DLD1 (cell line): ENCODE results near the gene SHPK.
"Not testable (repeated sequence)": the region's sequence is repeated elsewhere in the genome, so short reads cannot be mapped to it uniquely, and the experiment has no call there.

ENCODE experiments used
- in situ Hi-C: cut with HindIII; loops from 2 replicates; pipeline ENCODE4 v1.10.0; 2017; ENCODE audit warnings: low sequenced_read_pairs

The SHPK gene

DNA sequence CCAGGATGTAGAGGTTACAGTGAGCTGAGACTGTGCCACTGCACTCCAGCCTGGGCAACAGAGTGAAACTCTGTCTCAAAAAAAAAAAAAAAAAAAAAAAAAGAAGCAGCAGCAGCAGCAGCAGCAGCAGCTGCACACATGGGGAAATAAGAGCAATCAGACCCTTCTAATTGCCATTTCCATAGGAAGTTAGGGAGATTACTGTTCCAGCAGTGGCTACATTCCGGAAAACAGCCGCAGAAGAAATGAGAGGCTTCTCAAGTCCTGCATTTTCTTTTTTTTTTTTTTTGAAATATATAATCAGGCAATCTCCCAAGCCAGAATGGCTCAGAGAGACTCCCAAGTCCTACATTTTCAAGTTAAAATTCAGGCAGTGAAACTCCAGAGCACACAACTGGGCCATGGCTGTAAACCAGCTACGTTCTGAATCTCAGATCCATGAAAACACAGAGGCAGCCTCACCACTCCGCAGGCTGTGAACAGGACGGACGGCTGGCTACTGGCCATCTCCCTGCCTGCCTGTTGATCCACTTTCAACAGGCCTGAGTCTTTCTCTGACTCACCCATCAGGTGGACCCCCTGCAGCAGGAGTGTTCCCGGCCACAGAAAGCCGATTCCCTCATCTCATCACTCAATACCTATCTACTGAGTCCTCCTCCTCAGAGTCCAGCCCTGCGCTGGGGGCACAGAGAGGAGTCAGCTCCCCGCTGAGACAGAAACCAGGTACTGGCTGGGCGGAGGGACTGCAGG, 41.8 kb downstream of the SHPK start:
- in situ Hi-C loops: no loop called here

DNA sequence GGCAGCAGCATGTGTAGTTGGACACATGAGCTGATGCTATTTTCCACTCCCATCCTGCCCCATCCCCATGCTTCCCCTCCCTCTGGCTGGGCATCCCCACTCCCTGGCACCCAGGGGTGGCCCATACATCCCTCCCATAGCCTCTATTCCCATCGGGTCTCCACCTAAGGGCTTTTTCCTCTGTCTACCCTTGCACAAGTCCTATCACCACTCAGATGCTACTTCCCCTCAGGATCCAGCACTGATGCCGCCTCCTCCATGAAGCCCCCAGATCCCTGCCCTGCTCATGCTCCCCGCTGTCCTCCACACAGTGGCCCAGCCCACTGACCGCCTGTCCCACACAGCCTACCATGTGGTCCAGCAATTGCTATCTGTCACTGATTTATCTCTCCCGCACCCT, 42.7 kb downstream of the SHPK start:
- in situ Hi-C loops: no loop called here

DNA sequence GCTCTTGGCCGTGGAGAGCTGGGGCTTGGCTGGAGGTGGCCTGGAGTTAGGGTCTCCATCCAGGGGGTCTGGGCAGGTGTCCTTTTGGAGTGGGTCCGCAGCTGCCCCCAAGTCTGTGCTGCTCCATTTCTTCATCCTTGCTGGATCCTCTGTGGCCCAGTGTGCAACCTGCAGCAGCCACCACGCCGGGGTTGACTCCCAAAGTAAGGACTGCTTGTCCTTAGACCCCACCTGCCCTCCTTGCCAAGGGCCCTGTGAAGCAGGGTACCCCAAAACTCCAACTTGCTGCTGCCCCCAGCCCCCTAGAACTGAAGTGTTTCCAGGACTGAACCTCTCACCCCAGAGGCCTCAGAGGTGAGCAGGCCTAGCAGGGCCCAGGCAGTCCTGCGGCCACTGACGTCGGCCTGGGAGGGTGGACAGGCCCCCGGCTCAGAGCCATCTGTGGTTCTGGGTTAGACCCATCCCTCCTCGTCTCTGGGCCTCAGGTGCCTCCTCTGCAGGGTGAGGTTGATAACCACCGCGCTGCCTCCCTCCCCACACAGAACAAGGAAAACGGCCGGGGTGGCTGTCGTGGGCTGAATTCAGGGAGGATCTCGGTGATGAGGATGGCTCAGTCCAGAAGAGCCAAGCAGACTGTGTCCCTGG, 43.7 kb downstream of the SHPK start:
- in situ Hi-C loops: no loop called here

DNA sequence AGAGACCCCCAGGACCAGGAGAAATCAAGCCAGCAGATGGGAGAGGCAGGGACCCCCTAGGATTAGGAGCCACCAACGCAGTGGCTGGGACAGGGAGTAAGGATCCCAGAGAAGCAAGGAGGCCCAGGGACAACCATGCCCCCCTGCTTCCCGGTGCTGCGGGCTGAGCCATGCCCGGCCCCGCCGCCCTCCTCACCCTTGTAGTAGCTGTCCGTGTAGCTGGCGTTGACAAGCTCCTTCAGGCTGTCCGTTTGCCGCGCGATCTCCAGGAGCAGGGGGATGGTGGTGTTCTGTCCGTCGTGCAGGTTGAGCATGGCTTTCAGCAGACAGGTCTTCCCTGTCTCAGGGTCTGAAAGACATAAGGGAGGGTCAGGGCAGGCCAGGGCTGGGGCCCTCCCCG, 45.3 kb downstream of the SHPK start:
- in situ Hi-C loops: no loop called here

DNA sequence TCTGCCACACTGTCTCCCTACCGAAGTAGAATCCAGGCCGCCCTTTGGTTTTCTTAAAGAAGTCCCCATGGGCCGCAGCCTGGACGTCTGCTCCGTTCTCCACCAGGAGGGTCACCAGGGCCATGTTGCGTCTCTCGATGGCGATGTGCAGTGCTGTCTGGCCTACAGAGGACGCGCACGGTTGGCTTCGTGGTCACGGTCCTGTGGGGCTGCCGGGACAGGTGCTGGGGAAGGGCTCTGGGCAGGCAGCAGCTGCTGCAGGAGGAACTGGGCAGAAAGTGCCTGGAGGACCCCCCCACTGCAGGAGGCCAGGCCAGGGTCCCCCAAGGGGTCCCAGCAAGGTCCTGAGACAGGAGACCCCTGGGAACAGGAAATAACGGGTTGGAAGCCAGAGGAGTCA, 45.8 kb downstream of the SHPK start:
- in situ Hi-C loops: no loop called here

DNA sequence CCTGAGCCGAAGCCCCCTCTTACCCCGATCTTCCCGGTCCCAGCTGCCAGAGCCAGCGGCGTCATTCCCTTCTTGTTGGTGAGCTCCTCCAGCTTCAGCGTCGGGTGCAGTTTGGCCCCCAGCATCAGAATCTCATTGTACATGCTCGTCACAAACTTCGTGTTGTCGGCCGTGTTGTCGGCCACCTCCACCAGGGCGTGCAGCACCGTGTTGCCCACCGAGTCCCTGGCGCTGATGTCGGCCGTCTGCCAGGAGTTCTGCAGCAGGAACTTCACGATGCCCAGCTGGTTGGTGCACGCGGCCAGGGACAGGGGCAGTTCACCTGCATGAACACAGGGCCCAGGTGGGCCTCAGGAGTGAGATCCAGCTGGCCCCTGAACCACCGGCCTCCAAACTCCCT, 46.3 kb downstream of the SHPK start:
- in situ Hi-C loops: no loop called here

DNA sequence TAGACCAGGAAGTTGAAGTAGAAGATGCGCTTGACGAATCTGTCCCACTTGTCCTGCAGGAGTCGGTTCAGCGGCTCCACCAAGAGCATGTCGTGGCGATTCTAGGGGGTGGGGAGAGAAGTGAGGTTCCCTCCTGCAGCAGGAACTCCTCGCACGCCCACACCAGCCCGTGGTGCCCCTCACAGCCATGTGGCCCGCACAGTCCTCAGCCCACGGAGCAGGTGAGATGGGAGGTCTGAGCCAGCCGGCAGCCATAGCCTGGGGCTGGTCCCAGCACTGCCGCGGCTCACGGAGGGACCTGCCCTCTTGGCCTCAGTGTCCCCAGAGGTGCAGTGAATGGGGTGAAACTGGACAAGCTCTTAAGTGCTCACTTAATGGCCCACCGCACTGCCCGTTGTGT, 50.2 kb downstream of the SHPK start:
- in situ Hi-C loops: no loop called here

DNA sequence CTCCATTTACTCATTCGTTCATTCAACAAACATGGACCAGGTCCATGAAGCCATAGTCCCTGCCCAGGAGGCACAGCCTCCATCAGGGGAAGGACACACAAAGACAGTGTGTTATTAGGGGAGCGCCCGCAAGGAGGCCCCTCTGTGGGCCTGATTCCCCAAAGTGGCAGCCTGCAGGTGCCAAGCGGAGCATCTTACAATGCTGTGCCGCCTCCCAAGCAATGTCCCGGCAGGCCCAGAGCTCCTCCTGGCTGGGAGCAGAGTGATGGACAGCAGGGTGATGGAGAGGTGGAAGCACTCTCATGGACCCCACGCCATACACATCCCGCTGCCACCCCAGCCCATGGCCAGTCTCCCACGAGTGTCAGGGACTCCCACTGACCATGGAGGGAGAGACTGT, 52.6 kb downstream of the SHPK start:
- in situ Hi-C loops: no loop called here

DNA sequence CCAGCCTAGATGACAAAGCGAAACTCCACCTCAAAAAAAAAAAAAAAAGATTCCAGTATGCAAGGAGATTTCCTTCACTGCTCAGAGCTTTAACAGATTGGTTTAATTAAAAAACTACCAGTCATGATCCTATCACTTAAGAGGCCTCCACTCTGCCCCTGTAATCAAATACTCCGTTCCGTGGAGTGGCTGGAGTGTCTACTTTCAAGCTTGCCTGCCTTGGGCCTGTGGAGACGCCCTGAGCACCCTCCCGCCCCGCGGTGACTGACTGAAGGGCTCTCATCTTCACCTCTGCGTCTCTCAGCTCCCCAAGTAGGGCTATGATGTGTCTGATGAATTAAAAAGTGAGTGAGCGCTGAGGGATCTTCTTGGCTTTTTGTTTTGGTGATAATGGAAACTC, 53.1 kb downstream of the SHPK start:
- in situ Hi-C loops: no loop called here

DNA sequence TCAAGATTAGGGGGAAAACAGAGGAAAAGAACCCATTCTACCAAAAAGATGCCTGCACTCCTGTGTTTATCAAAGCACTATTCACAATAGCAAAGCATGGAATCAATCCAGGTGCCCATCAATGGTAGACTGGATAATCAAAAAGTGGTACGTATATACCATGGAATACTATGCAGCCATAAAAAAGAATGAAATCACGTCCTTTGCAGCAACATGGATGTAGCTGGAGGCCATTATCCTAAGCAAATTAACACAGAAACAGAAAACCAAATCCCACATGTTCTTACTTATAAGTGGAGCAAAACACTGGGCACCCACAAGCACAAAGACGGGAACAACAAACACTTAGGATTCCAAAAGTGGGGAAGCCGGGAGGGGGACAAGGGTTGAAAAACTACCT, 57.4 kb downstream of the SHPK start:
- in situ Hi-C loops: not testable (repeated sequence)

DNA sequence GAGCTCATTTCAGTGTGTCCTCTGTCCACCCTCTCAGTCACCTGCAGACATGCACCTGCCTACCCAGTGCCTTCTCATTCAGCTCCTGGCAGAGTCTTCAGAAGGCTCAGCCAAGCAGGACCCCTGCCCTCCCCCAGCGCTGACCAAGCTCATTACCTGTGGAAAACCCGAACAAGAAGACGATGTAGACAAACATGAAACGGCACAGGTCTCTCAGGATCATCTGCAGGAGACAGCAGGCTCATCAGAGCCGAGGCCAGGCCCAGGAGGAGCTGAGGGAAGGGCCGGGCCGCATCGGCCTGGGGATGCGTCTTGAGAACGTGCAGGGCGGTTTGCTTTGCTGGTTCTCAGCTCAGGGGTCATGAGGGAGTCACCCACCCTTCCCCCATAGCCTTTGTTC, 59.1 kb downstream of the SHPK start:
- in situ Hi-C loops: no loop called here

DNA sequence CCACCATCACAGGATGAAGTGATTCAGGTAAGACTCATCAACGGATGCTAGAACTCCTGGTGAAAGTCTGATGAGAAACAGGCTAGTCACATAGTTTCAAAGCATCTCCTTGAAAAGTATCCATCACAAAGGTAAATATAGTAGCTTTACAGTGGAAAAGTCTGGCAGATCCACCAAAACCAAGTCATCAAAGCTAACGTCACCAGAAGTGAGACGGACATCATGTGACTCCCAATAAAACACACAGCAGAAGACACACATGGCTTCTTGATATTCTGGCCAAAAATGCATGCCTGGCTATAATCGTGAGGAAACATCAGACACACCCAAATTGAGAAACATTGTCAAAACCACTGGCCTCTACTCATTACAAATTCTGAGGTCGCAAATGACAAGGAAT, 60.5 kb downstream of the SHPK start:
- in situ Hi-C loops: no loop called here

DNA sequence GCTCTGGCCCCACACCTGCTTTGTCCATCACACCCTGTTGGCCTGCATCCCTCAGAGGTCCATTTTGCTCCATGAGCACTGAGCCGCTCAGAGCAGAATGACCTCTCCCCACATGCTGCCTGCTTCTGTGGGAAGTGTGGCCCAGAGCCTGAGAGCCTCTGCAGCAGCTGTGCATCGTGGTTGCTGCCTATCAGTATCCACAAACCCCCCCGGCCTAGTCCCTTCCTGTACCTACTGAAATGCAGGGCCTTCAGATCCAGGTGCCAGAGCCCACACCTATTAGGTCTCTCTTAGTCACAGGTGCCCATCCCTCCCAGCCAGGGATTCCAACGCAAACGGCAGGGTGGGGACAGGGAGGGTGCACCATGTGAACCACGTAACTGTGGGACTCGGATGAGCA, 61.8 kb downstream of the SHPK start:
- in situ Hi-C loops: no loop called here

DNA sequence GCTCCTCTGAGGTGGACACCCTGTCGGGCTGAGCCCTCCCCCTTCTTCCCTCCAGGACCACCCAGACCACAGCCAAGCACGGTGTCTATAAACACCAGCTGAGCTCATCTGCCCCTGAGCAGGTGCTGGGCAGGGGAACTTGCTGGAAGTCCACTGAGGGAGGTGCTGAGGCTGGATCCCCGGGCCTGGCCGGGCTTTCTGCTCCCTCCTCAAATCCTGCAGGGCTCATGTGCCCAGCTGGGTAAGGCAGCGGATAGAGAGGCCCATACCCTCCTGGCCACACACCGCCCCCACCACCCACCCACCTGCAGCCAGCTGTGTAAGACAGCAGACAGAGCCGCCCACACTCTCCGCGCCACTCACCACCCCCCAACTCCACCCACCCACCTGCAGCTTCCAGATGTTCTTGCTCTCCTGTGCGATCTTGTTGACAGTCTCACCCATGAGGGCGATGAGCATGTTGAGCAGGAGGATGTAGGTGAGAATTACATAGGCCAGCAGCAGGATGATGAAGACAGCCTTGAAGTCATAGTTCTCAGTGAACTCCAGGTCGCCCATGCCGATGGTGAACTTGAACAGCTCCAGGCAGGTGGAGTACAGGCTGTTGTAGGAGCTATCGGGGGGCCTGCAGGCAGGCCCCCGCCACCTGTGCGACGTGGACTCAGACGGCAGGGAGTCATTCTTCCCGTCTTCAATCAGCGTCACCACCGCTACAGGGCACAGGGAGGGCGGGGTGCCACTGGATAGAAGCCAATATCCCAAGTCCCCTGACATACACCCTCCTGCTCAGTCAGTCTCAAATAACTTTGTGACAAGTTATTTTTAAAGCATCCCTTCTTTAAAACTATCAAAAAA, 62.6 kb downstream of the SHPK start:
- in situ Hi-C loops: no loop called here

DNA sequence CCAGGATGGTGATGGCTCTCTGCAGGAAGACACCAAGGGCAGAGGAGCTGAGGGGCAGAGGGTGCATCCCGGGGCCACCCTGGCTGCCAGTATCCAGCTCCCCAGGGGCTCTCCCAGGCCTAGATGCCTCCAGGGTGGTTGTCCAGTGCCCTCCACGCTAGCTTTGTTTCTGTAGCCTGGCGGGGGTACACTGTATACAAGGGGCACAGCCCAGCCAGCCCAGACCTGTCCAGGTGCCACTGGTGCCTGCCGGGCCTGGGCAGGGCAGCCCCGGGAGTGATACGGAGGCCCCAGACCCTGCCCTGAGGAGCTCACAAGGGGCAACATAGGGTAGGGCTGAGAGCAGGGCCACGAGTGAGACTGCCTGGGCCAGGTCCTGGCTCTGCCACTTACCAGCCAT, 63.8 kb downstream of the SHPK start:
- in situ Hi-C loops: no loop called here

DNA sequence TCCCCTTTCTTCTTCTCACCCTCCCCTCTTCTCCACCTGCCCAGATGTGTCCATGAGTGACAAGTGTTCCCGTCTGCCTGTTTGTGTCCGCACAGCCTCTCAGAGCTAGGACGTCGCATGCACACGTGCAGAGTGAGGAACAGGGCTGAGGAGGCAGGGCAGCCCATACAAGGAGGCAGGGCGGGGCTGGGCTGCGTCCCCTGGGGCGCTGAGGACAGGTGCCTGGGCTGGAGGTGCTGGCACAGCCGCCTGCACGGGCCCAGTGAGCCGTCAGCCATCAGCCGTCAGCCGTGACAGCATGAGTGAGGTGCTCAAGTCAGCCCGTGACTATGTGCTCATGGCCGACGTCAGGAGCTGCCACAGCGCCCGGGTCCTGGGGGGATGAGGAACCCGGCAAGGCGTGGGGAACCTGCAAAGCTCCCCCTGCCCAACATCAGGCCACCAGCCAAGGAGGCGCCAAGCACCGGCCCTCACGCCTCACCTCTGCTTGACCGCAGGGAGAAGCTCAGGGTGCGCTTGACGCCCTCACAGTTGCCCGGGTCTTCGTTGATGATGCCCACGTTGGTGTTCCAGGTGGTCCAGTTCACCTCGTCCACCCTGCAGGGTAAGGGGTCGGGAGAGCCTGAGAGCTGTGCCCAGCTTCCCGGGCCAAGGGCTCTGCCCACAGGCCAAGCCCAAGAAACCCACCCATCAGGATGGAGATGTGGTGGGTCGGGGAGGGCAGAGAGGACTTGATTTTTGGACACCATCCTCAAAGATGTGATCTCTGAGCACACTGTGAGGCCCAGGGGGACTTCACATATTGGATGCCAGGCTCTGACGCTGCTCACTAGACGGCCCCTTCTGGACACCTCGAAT, 64.8 kb downstream of the SHPK start:
- in situ Hi-C loops: no loop called here

DNA sequence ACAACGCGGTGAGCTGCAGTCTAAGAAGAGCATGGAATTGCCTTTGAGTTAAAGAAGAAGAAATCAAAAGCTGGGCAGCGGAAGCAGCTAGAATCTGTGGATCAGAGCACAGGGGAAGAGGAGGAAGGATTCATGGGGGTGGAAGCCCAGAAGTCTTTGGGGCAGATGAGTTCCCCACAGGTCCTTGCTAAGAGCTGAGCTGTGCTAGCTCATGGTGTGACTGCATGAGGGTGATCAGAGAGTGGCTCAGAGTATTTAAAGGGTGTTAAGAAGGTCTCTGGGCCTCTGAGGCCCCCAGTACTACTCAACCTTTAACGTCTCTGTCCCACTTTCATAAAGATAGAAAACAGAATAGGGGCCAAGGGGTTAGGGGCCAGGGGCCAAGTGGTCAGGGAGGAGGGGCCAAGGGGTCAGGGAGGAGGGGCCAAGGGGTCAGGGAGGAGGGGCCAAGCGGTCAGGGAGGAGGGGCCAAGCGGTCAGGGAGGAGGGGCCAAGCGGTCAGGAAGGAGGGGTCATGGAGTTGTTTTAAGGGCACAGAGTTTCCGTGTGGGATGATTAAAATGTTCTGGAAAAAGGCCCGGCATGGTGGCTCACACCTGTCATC, 66.4 kb downstream of the SHPK start:
- in situ Hi-C loops: no loop called here

DNA sequence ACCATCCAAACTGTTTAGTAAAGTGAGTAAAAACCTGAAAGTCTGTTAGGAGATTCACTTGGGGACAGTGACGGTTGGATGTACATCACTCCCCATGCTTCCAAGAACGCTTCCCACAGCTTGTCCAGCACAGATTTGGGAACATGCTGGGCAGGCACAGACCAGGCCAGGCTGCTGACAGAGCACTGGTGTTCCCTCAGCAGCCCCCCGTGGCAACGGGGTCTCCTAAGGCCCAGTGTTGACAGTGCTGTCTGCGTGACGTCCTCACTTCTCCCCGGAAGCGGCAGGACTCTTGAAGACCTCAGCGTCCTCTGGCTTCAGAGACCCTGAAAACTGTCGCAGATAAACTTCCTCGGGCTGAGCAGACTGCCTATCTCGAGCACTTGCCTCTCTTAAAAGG, 69.5 kb downstream of the SHPK start:
- in situ Hi-C loops: no loop called here

DNA sequence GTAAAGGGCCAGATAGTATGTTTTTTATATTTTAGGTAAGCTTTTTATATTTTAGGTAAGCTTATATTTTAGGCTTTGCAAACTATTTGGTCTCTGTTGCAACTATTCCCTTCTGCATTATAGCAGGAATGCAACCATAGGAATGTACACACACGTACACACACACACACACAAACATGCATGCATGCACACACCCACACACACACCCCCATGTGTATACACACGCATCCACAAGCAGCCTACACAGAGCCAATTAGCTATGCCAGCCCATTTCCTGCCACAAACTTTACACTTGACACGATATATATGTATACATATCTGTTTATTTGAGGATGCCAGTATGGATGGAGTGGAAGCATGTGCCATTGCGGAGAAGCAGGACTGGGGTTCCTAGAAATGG, 70.9 kb downstream of the SHPK start:
- in situ Hi-C loops: no loop called here

DNA sequence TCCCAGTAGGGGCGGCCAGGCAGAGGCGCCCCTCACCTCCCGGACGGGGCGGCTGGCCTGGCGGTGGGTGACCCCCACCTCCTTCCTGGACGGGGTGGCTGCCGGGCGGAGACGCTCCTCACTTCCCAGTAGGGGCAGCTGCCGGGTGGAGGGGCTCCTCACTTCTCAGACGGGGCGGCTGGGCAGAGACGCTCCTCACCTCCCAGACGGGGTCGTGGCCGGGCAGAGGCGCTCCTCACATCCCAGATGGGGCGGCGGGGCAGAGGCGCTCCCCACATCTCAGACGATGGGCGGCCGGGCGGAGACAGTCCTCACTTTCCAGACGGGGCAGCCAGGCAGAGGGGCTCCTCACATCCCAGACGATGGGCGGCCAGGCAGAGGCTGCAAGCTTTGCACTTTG, 71.8 kb downstream of the SHPK start:
- in situ Hi-C loops: not testable (repeated sequence)

DNA sequence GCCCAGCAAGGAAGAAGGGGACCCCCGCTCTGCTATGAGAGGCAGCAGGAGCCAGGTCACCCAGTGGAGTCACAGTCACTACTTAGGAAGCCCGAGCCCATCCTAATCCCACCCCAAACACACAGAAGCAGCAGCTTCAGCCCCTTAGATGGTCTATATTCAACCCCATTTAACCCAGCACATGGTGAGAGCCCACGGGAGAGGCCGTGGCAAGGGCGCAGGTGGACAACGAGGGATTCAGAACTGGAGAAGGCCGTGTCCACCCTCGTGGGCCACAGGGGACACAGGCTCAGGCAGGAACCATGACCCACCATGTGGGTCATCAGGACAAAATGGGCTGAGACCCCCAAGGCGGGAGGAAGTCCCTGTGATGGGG, 76.8 kb downstream of the SHPK start:
- in situ Hi-C loops: no loop called here
